HEK293T (cell line): Measurements from ENCODE around the gene KCNJ5.

Experiments used
- CTBP1 ChIP-seq: fragments of 450-650 bp; IDR thresholded peaks from 2 replicates; pipeline ENCODE4 v1.6.1; 2016; ENCODE audit warnings: borderline replicate concordance
- FOXA1 ChIP-seq: fragments of 450-650 bp; IDR thresholded peaks from 2 replicates; pipeline ENCODE4 v1.6.1; 2016; ENCODE audit warnings: mild to moderate bottlenecking
- FOXK2 ChIP-seq: fragments of 450-650 bp; IDR thresholded peaks from 2 replicates; pipeline ENCODE4 v1.6.1; 2016; ENCODE audit warnings: mild to moderate bottlenecking
- FOXM1 ChIP-seq: fragments of 450-650 bp; IDR thresholded peaks from 2 replicates; pipeline ENCODE4 v1.6.1; 2017; ENCODE audit warnings: mild to moderate bottlenecking, borderline replicate concordance
- NFRKB ChIP-seq: fragments of 450-650 bp; IDR thresholded peaks from 2 replicates; pipeline ENCODE4 v1.6.1; 2016; ENCODE audit warnings: mild to moderate bottlenecking, moderate library complexity
- SP1 ChIP-seq: fragments of 450-650 bp; IDR thresholded peaks from 2 replicates; pipeline ENCODE4 v1.6.1; 2017
- ZNF384 ChIP-seq: fragments of 450-650 bp; IDR thresholded peaks from 2 replicates; pipeline ENCODE4 v1.6.1; 2016

- TF ChIP-seq FOXM1, result no peak
- TF ChIP-seq ZNF384, result no peak
- TF ChIP-seq FOXK2, result no peak
- TF ChIP-seq SP1, result no peak
- TF ChIP-seq FOXA1, result no peak
- no peak for TF ChIP-seq NFRKB
- no peak for TF ChIP-seq CTBP1
Measured at GRCh38 chr11:128942272-128942612, 51.1 kb downstream of the KCNJ5 start.
